Smooth muscle cell (in vitro differentiated cells): Measurements from ENCODE around the gene INPP4A. TPM values are rescaled to one million over a fixed set of nuclear protein-coding genes. Genes with fewer than 3 reads are reported as not detected.

Source experiments
- DNase-seq: peaks from one replicate; lab custom pipeline; 2025; ENCODE audit not compliant: unreplicated experiment; lab: John Stamatoyannopoulos, UW
- H2AFZ ChIP-seq: fragments of 200-600 bp; sonication (generic); 2 replicates; pipeline ENCODE4 v1.6.0; 2016; ENCODE audit warnings: antibody characterized with exemption, low read depth, mild to moderate bottlenecking
- H3F3A ChIP-seq: fragments of 200-600 bp; sonication (generic); 2 replicates; pipeline ENCODE4 v1.6.0; 2017; ENCODE audit warnings: antibody characterized with exemption, low read depth
- H3K27ac ChIP-seq: fragments of 200-600 bp; sonication (generic); 2 replicates; pipeline ENCODE4 v1.5.1; 2016; ENCODE audit warnings: low read depth, mild to moderate bottlenecking
- H3K27me3 ChIP-seq: fragments of 200-600 bp; sonication (generic); 2 replicates; pipeline ENCODE4 v1.6.1; 2016; ENCODE audit warnings: low read depth, mild to moderate bottlenecking
- H3K36me3 ChIP-seq: fragments of 200-600 bp; sonication (generic); 2 replicates; pipeline ENCODE4 v1.5.1; 2016; ENCODE audit warnings: low read depth
- H3K4me1 ChIP-seq: fragments of 200-600 bp; sonication (generic); 2 replicates; pipeline ENCODE4 v1.5.1; 2016; ENCODE audit warnings: low read depth
- H3K4me2 ChIP-seq: fragments of 200-600 bp; sonication (generic); 2 replicates; pipeline ENCODE4 v1.6.0; 2016; ENCODE audit warnings: mild to moderate bottlenecking
- H3K4me3 ChIP-seq: fragments of 200-600 bp; sonication (generic); 2 replicates; pipeline ENCODE4 v1.5.1; 2016; ENCODE audit warnings: mild to moderate bottlenecking
- H3K79me2 ChIP-seq: fragments of 200-600 bp; sonication (generic); 2 replicates; pipeline ENCODE4 v1.6.0; 2016; ENCODE audit warnings: low read depth, mild to moderate bottlenecking
- H3K9ac ChIP-seq: fragments of 200-600 bp; sonication (generic); 2 replicates; pipeline ENCODE4 v1.6.0; 2016; ENCODE audit warnings: low read depth
- H3K9me3 ChIP-seq: fragments of 200-600 bp; sonication (generic); replicated peaks from 2 replicates; pipeline ENCODE4 v1.5.1; 2016; ENCODE audit warnings: low read depth
- H4K20me1 ChIP-seq: fragments of 200-600 bp; sonication (generic); 2 replicates; pipeline ENCODE4 v1.6.0; 2016; ENCODE audit warnings: low read depth
- WGBS: methylation state at CpG from one replicate; pipeline ENCODE4 v1.1.7; 2016; ENCODE audit warnings: low lambda C conversion rate; 5-methylcytosine and 5-hydroxymethylcytosine counted together
- polyA plus RNA-seq: library from polyadenylated mRNA; unstranded; fragments of >200 nt; fragmentation: Nextera tagmentation; extraction: Ambion mirVana; gene quantifications from 2 replicates; pipeline ENCODE4 v1.2.1, GENCODE V29; 2016
- total RNA-seq: library from RNA; depleted of rRNA; stranded (reverse); fragments of >200 nt; gene quantifications from 2 replicates; pipeline ENCODE4 v1.2.3, GENCODE V29; 2014
- TF ChIP-seq, protein P1 (sequence below): fragments of 200-600 bp; sonication (generic); IDR thresholded peaks from 2 replicates; pipeline ENCODE4 v1.5.1; 2017; ENCODE audit warnings: borderline replicate concordance, mild to moderate bottlenecking, antibody characterized with exemption; ENCODE audit not compliant: insufficient read depth, poor library complexity, severe bottlenecking

INPP4A gene
- total and polyA plus RNA-seq, 2 experiments from 2014 or later: 10.1 to 17.3 TPM

- peak overlapping the region; percentile 26 for H3K27ac ChIP-seq
- H3K27me3 ChIP-seq: no peaks in the 10 kb centered on the region
- no peaks in the 10 kb centered on the region for H3K9me3 ChIP-seq
- H3K4me3 ChIP-seq: peak overlapping the region; percentile 77
- peak overlapping the region; percentile 96 for H2AFZ ChIP-seq
- peaks cover 56% of the 10 kb centered on the region for H3K79me2 ChIP-seq
- H4K20me1 ChIP-seq: peaks cover 51% of the 10 kb centered on the region
- peak overlapping the region; percentile 92 for H3K4me2 ChIP-seq
- H3F3A ChIP-seq: peaks cover 18% of the 10 kb centered on the region
- 36% methylated on average over 19 of the region's 19 CpGs for WGBS
- H3K36me3 ChIP-seq: no peaks in the 10 kb centered on the region
- no peak for DNase-seq
- TF ChIP-seq, protein P1, sequence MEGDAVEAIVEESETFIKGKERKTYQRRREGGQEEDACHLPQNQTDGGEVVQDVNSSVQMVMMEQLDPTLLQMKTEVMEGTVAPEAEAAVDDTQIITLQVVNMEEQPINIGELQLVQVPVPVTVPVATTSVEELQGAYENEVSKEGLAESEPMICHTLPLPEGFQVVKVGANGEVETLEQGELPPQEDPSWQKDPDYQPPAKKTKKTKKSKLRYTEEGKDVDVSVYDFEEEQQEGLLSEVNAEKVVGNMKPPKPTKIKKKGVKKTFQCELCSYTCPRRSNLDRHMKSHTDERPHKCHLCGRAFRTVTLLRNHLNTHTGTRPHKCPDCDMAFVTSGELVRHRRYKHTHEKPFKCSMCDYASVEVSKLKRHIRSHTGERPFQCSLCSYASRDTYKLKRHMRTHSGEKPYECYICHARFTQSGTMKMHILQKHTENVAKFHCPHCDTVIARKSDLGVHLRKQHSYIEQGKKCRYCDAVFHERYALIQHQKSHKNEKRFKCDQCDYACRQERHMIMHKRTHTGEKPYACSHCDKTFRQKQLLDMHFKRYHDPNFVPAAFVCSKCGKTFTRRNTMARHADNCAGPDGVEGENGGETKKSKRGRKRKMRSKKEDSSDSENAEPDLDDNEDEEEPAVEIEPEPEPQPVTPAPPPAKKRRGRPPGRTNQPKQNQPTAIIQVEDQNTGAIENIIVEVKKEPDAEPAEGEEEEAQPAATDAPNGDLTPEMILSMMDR: no peak
- peaks cover 19% of the 10 kb centered on the region for H3K4me1 ChIP-seq
- H3K9ac ChIP-seq: peak overlapping the region; percentile 68
Measured at GRCh38 chr2:98445683-98446581, 1.3 kb downstream of the INPP4A start.

- H4K20me1 ChIP-seq: peaks cover 60% of the 10 kb centered on the region
- H3K4me1 ChIP-seq: peaks cover 19% of the 10 kb centered on the region
- no peak for DNase-seq
- TF ChIP-seq, protein P1: no peak
- H3K27ac ChIP-seq: no peak overlapping the region
- H3K27me3 ChIP-seq: no peaks in the 10 kb centered on the region
- H3K9me3 ChIP-seq: no peaks in the 10 kb centered on the region
- no peaks in the 10 kb centered on the region for H3K36me3 ChIP-seq
- no peak overlapping the region for H3K4me3 ChIP-seq
- peaks cover 61% of the 10 kb centered on the region for H3K79me2 ChIP-seq
- no peak overlapping the region for H3K9ac ChIP-seq
- H3F3A ChIP-seq: peaks cover 18% of the 10 kb centered on the region
- no peak overlapping the region for H2AFZ ChIP-seq
- WGBS: 79% methylated on average over 6 of the region's 6 CpGs
- H3K4me2 ChIP-seq: peak overlapping the region; percentile 92
Measured at GRCh38 chr2:98446850-98447249, 2.2 kb downstream of the INPP4A start.

DNA sequence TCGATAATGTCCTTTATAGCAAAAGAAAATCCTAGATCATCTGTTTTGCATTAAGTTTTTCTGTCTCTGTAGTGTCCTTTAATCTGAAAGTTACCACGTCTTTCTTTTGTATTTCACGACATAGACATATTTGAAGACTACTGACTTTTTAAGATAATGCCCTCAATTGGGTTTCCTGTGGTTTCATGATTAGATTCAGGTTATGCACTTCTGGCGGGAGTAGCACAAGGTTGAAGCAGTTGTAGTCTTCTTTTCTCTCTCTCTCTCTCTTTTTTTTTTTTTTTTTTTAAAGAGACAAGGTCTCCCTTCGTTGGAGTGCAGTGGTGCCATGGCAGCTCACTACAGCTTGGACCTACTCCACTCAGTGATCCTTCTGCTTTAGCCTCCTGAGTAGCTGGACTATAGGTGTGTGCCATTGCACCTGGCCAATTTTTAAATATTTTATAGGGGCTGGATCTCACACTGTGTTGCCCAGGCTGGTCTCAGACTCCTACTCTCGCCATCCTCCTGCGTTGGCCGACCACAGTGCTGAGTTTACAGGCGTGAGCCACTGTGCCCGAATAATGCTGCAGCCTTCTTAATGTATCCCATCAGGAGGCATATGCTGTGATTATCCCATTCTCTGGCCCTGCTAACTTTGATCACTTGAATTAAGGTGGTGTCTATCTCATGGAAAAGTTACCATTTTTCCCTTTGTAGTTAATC lies 3.9 kb downstream of the INPP4A start:
- H3K36me3 ChIP-seq: no peaks in the 10 kb centered on the region
- 88% methylated on average over 10 of the region's 10 CpGs for WGBS
- H3K4me1 ChIP-seq: peaks cover 19% of the 10 kb centered on the region
- no peaks in the 10 kb centered on the region for H3K9me3 ChIP-seq
- no peak overlapping the region for H3K27ac ChIP-seq
- H3K27me3 ChIP-seq: no peaks in the 10 kb centered on the region
- peaks cover 77% of the 10 kb centered on the region for H4K20me1 ChIP-seq
- H3F3A ChIP-seq: peaks cover 18% of the 10 kb centered on the region
- H3K4me2 ChIP-seq: no peak overlapping the region
- no peak for DNase-seq
- no peak overlapping the region for H2AFZ ChIP-seq
- no peak overlapping the region for H3K9ac ChIP-seq
- H3K4me3 ChIP-seq: no peak overlapping the region
- TF ChIP-seq, protein P1: no peak
- H3K79me2 ChIP-seq: peaks cover 77% of the 10 kb centered on the region
